Neural progenitor cell (in vitro differentiated cells): ENCODE data around the gene TTLL10. TPM values are rescaled to one million over a fixed set of nuclear protein-coding genes. Genes with fewer than 3 reads are reported as not detected.

Experiments used
- DNase-seq: peaks from one replicate; pipeline ENCODE4 v3.0.0-alpha.2; 2016; ENCODE audit warnings: low spot score
- H2AFZ ChIP-seq: fragments of 200-600 bp; sonication (generic); replicated peaks from 2 replicates; pipeline ENCODE4 v1.6.1; 2016; ENCODE audit warnings: antibody characterized with exemption
- H3F3A ChIP-seq: fragments of 200-600 bp; sonication (generic); 2 replicates; pipeline ENCODE4 v1.6.1; 2016; ENCODE audit warnings: antibody characterized with exemption, low read depth
- H3K27ac ChIP-seq: fragments of 200-600 bp; sonication (generic); 2 replicates; pipeline ENCODE4 v1.5.1; 2016; ENCODE audit warnings: mild to moderate bottlenecking
- H3K27me3 ChIP-seq: fragments of 200-600 bp; sonication (generic); 2 replicates; pipeline ENCODE4 v1.6.1; 2016; ENCODE audit warnings: mild to moderate bottlenecking, moderate library complexity
- H3K36me3 ChIP-seq: fragments of 200-600 bp; sonication (generic); 2 replicates; pipeline ENCODE4 v1.5.1; 2016
- H3K4me1 ChIP-seq: fragments of 200-600 bp; sonication (generic); 2 replicates; pipeline ENCODE4 v1.6.1; 2016; ENCODE audit warnings: mixed run types
- H3K4me2 ChIP-seq: fragments of 200-600 bp; sonication (generic); 2 replicates; pipeline ENCODE4 v1.6.1; 2016
- H3K4me3 ChIP-seq: fragments of 200-600 bp; sonication (generic); 2 replicates; pipeline ENCODE4 v1.5.1; 2016
- H3K79me2 ChIP-seq: fragments of 200-600 bp; sonication (generic); 2 replicates; pipeline ENCODE4 v1.6.1; 2016; ENCODE audit warnings: low read depth
- H3K9ac ChIP-seq: fragments of 200-600 bp; sonication (generic); 2 replicates; pipeline ENCODE4 v1.6.1; 2016
- H3K9me3 ChIP-seq: fragments of 200-600 bp; sonication (generic); 2 replicates; pipeline ENCODE4 v1.5.1; 2016; ENCODE audit warnings: low read depth
- H4K20me1 ChIP-seq: fragments of 200-600 bp; sonication (generic); 2 replicates; pipeline ENCODE4 v1.6.1; 2016; ENCODE audit warnings: low read depth
- H3K27ac Mint-ChIP-seq: 3 replicates; pipeline ENCODE4 v1.8.0; 2021; ENCODE audit warnings: mixed read lengths
- H3K27me3 Mint-ChIP-seq: 2 replicates; pipeline ENCODE4 v1.8.0; 2022; ENCODE audit warnings: low read depth, mild to moderate bottlenecking, inconsistent platforms, moderate library complexity, mixed read lengths; ENCODE audit not compliant: insufficient read depth
- H3K36me3 Mint-ChIP-seq: 3 replicates; pipeline ENCODE4 v1.8.0; 2021; ENCODE audit warnings: mixed read lengths
- H3K4me1 Mint-ChIP-seq: 3 replicates; pipeline ENCODE4 v1.8.0; 2021; ENCODE audit warnings: mixed read lengths
- H3K4me3 Mint-ChIP-seq: 3 replicates; pipeline ENCODE4 v1.8.0; 2021; ENCODE audit warnings: mild to moderate bottlenecking, moderate library complexity, mixed read lengths
- H3K9me3 Mint-ChIP-seq: 3 replicates; pipeline ENCODE4 v1.8.0; 2020; ENCODE audit warnings: mixed read lengths
- EZH2 ChIP-seq: fragments of 200-600 bp; sonication (generic); IDR thresholded peaks from 2 replicates; pipeline ENCODE4 v1.6.1; 2017; ENCODE audit warnings: antibody characterized with exemption, mild to moderate bottlenecking, moderate library complexity
- EZH2phosphoT487 ChIP-seq: fragments of 200-600 bp; sonication (generic); IDR thresholded peaks from 2 replicates; pipeline ENCODE4 v1.6.1; 2017; ENCODE audit warnings: antibody characterized with exemption
- total RNA-seq: library from RNA; depleted of rRNA; stranded (reverse); fragments of >200 nt; gene quantifications from 2 replicates; pipeline ENCODE4 v1.2.3, GENCODE V29; 2015; ENCODE audit warnings: low replicate concordance
- TF ChIP-seq, protein P1 (sequence below): fragments of 200-600 bp; sonication (generic); IDR thresholded peaks from 2 replicates; pipeline ENCODE4 v1.5.1; 2017; ENCODE audit warnings: antibody characterized with exemption, mild to moderate bottlenecking

Gene TTLL10
- total RNA-seq, 1 donor from 2014 or later, result not detected

DNA sequence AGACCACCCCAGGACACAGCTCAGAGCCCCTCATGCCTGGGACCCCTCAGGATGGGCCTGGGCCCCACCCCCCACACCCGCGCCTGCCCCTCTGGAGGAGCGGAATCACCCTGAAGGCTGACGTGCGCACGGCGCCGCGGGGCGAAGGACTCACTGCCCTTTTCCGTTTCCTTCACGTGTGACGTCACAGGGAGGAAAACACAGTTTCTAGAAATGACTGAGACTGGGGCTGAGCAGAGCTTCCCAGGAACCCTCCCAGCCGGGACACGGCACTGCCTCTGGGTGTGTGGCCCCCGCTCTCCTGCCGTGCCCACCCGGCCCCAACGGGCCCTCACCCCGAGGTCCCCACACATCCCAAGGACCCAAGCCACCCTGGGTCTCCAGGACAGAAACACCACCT lies 45.7 kb downstream of the TTLL10 start:
- H3K4me1 Mint-ChIP-seq, result no peaks in the 10 kb centered on the region
- no peaks in the 10 kb centered on the region for H3K36me3 ChIP-seq

DNA sequence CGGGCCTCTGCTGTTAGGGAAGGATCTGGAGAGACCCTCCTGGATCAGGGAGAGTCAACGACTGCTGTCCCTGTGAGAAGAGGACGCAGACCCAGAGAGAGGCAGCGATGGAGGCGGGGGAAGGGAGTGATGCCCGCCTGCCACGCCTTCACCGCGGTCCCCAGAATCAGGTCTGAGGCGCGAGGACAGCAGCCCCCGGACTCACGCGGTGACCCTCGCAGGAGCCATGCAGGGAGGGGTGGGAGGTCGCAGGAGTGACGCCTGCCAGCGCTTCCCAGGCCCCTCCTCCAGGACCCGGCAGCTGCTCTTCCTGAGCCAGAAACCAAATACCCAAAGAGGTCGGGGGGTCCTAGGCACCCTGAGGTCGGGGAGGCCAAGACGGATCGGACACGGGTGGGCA lies 46.5 kb downstream of the TTLL10 start:
- H4K20me1 ChIP-seq, result no peaks in the 10 kb centered on the region
- H3K27ac ChIP-seq, result no peak overlapping the region
- no peak for DNase-seq
- TF ChIP-seq, protein P1, sequence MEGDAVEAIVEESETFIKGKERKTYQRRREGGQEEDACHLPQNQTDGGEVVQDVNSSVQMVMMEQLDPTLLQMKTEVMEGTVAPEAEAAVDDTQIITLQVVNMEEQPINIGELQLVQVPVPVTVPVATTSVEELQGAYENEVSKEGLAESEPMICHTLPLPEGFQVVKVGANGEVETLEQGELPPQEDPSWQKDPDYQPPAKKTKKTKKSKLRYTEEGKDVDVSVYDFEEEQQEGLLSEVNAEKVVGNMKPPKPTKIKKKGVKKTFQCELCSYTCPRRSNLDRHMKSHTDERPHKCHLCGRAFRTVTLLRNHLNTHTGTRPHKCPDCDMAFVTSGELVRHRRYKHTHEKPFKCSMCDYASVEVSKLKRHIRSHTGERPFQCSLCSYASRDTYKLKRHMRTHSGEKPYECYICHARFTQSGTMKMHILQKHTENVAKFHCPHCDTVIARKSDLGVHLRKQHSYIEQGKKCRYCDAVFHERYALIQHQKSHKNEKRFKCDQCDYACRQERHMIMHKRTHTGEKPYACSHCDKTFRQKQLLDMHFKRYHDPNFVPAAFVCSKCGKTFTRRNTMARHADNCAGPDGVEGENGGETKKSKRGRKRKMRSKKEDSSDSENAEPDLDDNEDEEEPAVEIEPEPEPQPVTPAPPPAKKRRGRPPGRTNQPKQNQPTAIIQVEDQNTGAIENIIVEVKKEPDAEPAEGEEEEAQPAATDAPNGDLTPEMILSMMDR, result no peak
- TF ChIP-seq EZH2, result no peak
- no peak for TF ChIP-seq EZH2phosphoT487
- no peak overlapping the region for H3K4me2 ChIP-seq
- H3K4me1 Mint-ChIP-seq, result no peaks in the 10 kb centered on the region
- no peak overlapping the region for H3K9ac ChIP-seq
- no peak overlapping the region for H3K27ac Mint-ChIP-seq
- peaks cover 6% of the 10 kb centered on the region for H3K27me3 Mint-ChIP-seq
- H3F3A ChIP-seq, result no peaks in the 10 kb centered on the region
- H3K4me3 Mint-ChIP-seq, result no peak overlapping the region
- no peaks in the 10 kb centered on the region for H3K9me3 Mint-ChIP-seq
- no peaks in the 10 kb centered on the region for H3K4me1 ChIP-seq
- no peaks in the 10 kb centered on the region for H3K27me3 ChIP-seq
- H3K4me3 ChIP-seq, result no peak overlapping the region
- H3K36me3 ChIP-seq, result no peaks in the 10 kb centered on the region
- H3K9me3 ChIP-seq, result no peaks in the 10 kb centered on the region
- no peak overlapping the region for H2AFZ ChIP-seq
- H3K36me3 Mint-ChIP-seq, result peaks cover 17% of the 10 kb centered on the region
- H3K79me2 ChIP-seq, result no peaks in the 10 kb centered on the region

More for the DNA sequence above, 45.7 kb downstream of the TTLL10 start:
- H3K9ac ChIP-seq, result no peak overlapping the region
- no peak overlapping the region for H3K4me3 ChIP-seq
- H3K79me2 ChIP-seq, result no peaks in the 10 kb centered on the region
- no peak overlapping the region for H3K27ac ChIP-seq
- H2AFZ ChIP-seq, result no peak overlapping the region
- H4K20me1 ChIP-seq, result no peaks in the 10 kb centered on the region
- H3K36me3 Mint-ChIP-seq, result peaks cover 17% of the 10 kb centered on the region
- H3K4me3 Mint-ChIP-seq, result no peak overlapping the region
- H3K9me3 ChIP-seq, result no peaks in the 10 kb centered on the region
- H3F3A ChIP-seq, result no peaks in the 10 kb centered on the region
- no peaks in the 10 kb centered on the region for H3K4me1 ChIP-seq
- peaks cover 8% of the 10 kb centered on the region for H3K27me3 Mint-ChIP-seq
- no peaks in the 10 kb centered on the region for H3K9me3 Mint-ChIP-seq
- TF ChIP-seq, protein P1, result no peak
- TF ChIP-seq EZH2 (no peak), EZH2phosphoT487 (no peak)
- H3K4me2 ChIP-seq, result no peak overlapping the region
- H3K27ac Mint-ChIP-seq, result no peak overlapping the region
- no peaks in the 10 kb centered on the region for H3K27me3 ChIP-seq
- no peak for DNase-seq

DNA sequence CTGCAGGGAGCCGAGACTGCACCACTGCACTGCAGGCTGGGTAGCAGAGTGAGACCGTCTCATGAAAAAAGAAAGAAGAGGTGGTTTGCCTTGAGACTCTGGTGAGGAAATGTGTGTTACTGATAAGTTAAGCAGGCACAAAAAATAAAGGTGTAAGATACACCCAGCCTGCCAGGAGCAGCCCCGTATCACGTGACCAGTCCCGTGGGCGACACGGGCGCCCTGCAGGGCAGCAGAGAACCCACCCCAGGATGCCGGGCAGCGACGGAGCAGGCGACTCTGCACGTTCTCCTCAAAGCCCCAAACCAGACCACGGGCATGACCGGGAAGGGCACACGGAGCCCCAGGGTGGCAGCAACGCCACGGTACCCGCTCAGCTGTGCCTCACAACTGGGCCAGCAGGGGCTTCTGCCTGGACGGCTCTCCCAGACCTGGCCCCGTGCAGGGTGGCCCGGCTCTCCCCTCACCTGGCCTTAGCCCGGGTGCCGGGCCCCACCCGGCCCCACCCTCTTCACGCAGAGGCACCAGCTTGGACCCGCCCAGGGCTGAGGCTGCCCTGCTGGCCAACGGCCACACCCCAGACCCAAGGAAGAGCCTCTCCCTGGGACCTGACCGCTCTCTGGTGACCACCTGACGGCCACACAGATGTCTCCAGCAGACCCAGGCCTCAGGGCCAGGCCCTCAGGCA lies 48.4 kb downstream of the TTLL10 start:
- Mint-ChIP-seq H3K9me3 (no peaks in the 10 kb centered on the region), H3K4me3 (no peak overlapping the region), H3K27me3 (peaks cover 9% of the 10 kb centered on the region), H3K36me3 (peaks cover 20% of the 10 kb centered on the region), H3K4me1 (no peaks in the 10 kb centered on the region), H3K27ac (peak overlapping the region; percentile 53)
- TF ChIP-seq, protein P1, result no peak
- TF ChIP-seq EZH2phosphoT487 (no peak), EZH2 (no peak)
- H2AFZ ChIP-seq, result no peak overlapping the region
- H3K4me2 ChIP-seq, result no peak overlapping the region
- H3K79me2 ChIP-seq, result peaks cover 4% of the 10 kb centered on the region
- H3F3A ChIP-seq, result no peaks in the 10 kb centered on the region
- H3K27me3 ChIP-seq, result no peaks in the 10 kb centered on the region
- no peaks in the 10 kb centered on the region for H3K4me1 ChIP-seq
- no peak overlapping the region for H3K4me3 ChIP-seq
- DNase-seq, result no peak
- no peak overlapping the region for H3K27ac ChIP-seq
- H4K20me1 ChIP-seq, result no peaks in the 10 kb centered on the region
- H3K9ac ChIP-seq, result no peak overlapping the region
- no peaks in the 10 kb centered on the region for H3K36me3 ChIP-seq
- no peaks in the 10 kb centered on the region for H3K9me3 ChIP-seq
